Mesenchymal stem cell (in vitro differentiated cells and primary cell): ENCODE measurements around the gene GMPPB.
A peak's percentile ranks its signal among the peaks of the same experiment; 100 is the strongest.

Source experiments
- DNase-seq: peaks from one replicate; pipeline ENCODE4 v3.0.0-alpha.2; 2013
- H2AFZ ChIP-seq: one replicate; pipeline ENCODE4 v1.6.1; 2013; ENCODE audit warnings: low read depth, mild to moderate bottlenecking, control low read depth, inconsistent platforms, low read length, moderate library complexity
- H2AK5ac ChIP-seq: 2 replicates; pipeline ENCODE4 v1.6.1; 2013; ENCODE audit warnings: low read length, moderate library complexity, mild to moderate bottlenecking, inconsistent platforms; ENCODE audit not compliant: severe bottlenecking
- H2BK120ac ChIP-seq: one replicate; pipeline ENCODE4 v1.6.1; 2013; ENCODE audit warnings: low read depth, mild to moderate bottlenecking, inconsistent platforms, low read length, moderate library complexity
- H2BK12ac ChIP-seq, 2 experiments: one replicate each; pipeline ENCODE4 v1.6.1; 2013; ENCODE audit warnings: inconsistent platforms in 2 of 2, low read length in 2 of 2, mild to moderate bottlenecking in 2 of 2, moderate library complexity in 2 of 2, control low read depth in 1 of 2
- H2BK15ac ChIP-seq: one replicate; pipeline ENCODE4 v1.6.1; 2013; ENCODE audit warnings: mild to moderate bottlenecking, low read depth, inconsistent platforms; ENCODE audit not compliant: poor library complexity, severe bottlenecking
- H2BK5ac ChIP-seq: 2 replicates; pipeline ENCODE4 v1.6.1; 2013; ENCODE audit warnings: low read depth, mild to moderate bottlenecking, low read length, control low read depth, inconsistent platforms; ENCODE audit not compliant: poor library complexity, severe bottlenecking
- H3K14ac ChIP-seq, 2 experiments: one replicate each; pipeline ENCODE4 v1.6.1; 2013; ENCODE audit warnings: inconsistent platforms in 2 of 2, low read length in 2 of 2, control low read depth in 1 of 2, mild to moderate bottlenecking in 1 of 2, moderate library complexity in 1 of 2
- H3K18ac ChIP-seq, 2 experiments: one replicate each; pipeline ENCODE4 v1.6.1; 2013; ENCODE audit warnings: inconsistent platforms in 2 of 2, low read length in 2 of 2, control low read depth in 1 of 2, low read depth in 1 of 2, mild to moderate bottlenecking in 1 of 2
- H3K23ac ChIP-seq, 2 experiments: one replicate each; pipeline ENCODE4 v1.6.1; 2013; ENCODE audit warnings: inconsistent platforms in 2 of 2, low read length in 2 of 2, mild to moderate bottlenecking in 2 of 2, moderate library complexity in 2 of 2, control low read depth in 1 of 2
- H3K27ac ChIP-seq: 2 replicates; pipeline ENCODE4 v1.5.1; 2013; ENCODE audit warnings: mild to moderate bottlenecking, moderate library complexity, low read length, control low read depth, inconsistent platforms; ENCODE audit not compliant: poor library complexity, severe bottlenecking
- H3K27me3 ChIP-seq, 2 experiments: 2 replicates each; pipeline versions ENCODE4 v1.6.1 to v1.7.0; 2013; ENCODE audit warnings: low read length in 2 of 2, mild to moderate bottlenecking in 2 of 2, moderate library complexity in 2 of 2, control low read depth in 1 of 2, inconsistent platforms in 1 of 2; ENCODE audit not compliant: control insufficient read depth in 1 of 2, insufficient read depth in 1 of 2
- H3K36me3 ChIP-seq, 2 experiments: 2 replicates each; pipeline versions ENCODE4 v1.6.1 to v1.7.0; 2013; ENCODE audit warnings: low read length in 2 of 2, control low read depth in 1 of 2, inconsistent platforms in 1 of 2, low read depth in 1 of 2, mild to moderate bottlenecking in 1 of 2; ENCODE audit not compliant: insufficient read depth in 2 of 2, control insufficient read depth in 1 of 2
- H3K4ac ChIP-seq, 2 experiments: one replicate each; pipeline ENCODE4 v1.6.1; 2013; ENCODE audit warnings: inconsistent platforms in 2 of 2, low read length in 2 of 2, mild to moderate bottlenecking in 2 of 2, moderate library complexity in 2 of 2, control low read depth in 1 of 2, low read depth in 1 of 2
- H3K4me1 ChIP-seq: 2 replicates; pipeline ENCODE4 v1.6.1; 2013; ENCODE audit warnings: low read depth, low read length, control low read depth; ENCODE audit not compliant: control insufficient read depth, insufficient read depth
- H3K4me2 ChIP-seq: 2 replicates; pipeline ENCODE4 v1.6.1; 2013; ENCODE audit warnings: low read length, mild to moderate bottlenecking, inconsistent platforms; ENCODE audit not compliant: poor library complexity, severe bottlenecking
- H3K4me3 ChIP-seq, 2 experiments: 2 replicates each; pipeline versions ENCODE4 v1.5.1 to v1.7.0; 2013; ENCODE audit warnings: low read length in 2 of 2, mild to moderate bottlenecking in 2 of 2, control low read depth in 1 of 2, low read depth in 1 of 2; ENCODE audit not compliant: insufficient read depth in 1 of 2
- H3K79me1 ChIP-seq: replicated peaks from 2 replicates; pipeline ENCODE4 v1.6.1; 2013; ENCODE audit warnings: mild to moderate bottlenecking, control low read depth, low read length, inconsistent platforms; ENCODE audit not compliant: poor library complexity, severe bottlenecking
- H3K9ac ChIP-seq: 2 replicates; pipeline ENCODE4 v1.7.0; 2013; ENCODE audit warnings: mild to moderate bottlenecking, low read length, moderate library complexity
- H3K9me3 ChIP-seq: 2 replicates; pipeline ENCODE4 v1.7.0; 2013; ENCODE audit warnings: mild to moderate bottlenecking, low read length; ENCODE audit not compliant: control insufficient read depth
- H4K8ac ChIP-seq: one replicate; pipeline ENCODE4 v1.6.1; 2013; ENCODE audit warnings: inconsistent platforms, mild to moderate bottlenecking, low read length, moderate library complexity
- H4K91ac ChIP-seq: one replicate; pipeline ENCODE4 v1.6.1; 2013; ENCODE audit warnings: mild to moderate bottlenecking, low read length, inconsistent platforms
- WGBS: methylation state at CpG from one replicate; pipeline ENCODE4 v1.1.7; 2013; ENCODE audit warnings: mixed read lengths; 5-methylcytosine and 5-hydroxymethylcytosine counted together

Gene GMPPB

DNA sequence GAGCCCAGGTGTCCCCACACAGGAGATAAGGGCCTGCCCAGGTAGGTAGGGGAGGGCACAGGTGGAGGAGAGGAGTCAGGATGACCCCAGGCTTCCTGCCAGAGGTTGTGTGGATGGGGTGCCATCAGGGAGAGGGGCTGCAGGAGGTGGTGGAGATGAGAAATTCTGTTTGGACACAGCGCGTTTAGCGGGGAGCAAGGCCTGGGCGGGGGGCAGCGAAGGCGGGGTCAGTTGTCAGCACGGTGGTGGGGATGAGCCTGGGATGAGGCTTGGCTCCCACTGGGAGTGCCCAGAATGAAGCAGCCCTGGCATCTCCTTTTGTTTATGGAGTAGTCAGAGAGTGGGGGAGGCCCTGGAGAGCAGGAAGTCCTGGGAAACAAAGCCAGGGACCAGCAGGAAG, 19.8 kb downstream of the GMPPB start:
- H3K36me3 ChIP-seq: peaks cover 54 to 80% of the 10 kb centered on the region in 2 experiments
- no peak overlapping the region for H3K18ac ChIP-seq
- H3K27me3 ChIP-seq: no peaks in the 10 kb centered on the region
- H4K8ac ChIP-seq: no peak overlapping the region
- no peak overlapping the region for H3K27ac ChIP-seq
- no peak overlapping the region for H2BK5ac ChIP-seq
- no peak overlapping the region for H3K4me2 ChIP-seq
- H2AK5ac ChIP-seq: no peak overlapping the region
- H2AFZ ChIP-seq: no peak overlapping the region
- no peak overlapping the region for H3K4ac ChIP-seq
- no peak overlapping the region for H3K23ac ChIP-seq
- H3K4me3 ChIP-seq: no peak overlapping the region
- no peak overlapping the region for H3K14ac ChIP-seq
- peaks cover 29% of the 10 kb centered on the region for H3K4me1 ChIP-seq
- H2BK15ac ChIP-seq: no peak overlapping the region
- H2BK120ac ChIP-seq: no peak overlapping the region
- no peak overlapping the region for H2BK12ac ChIP-seq
- H3K9me3 ChIP-seq: no peaks in the 10 kb centered on the region
- H3K9ac ChIP-seq: no peak overlapping the region
- WGBS: over 99% methylated on average over 7 of the region's 7 CpGs
- no peak overlapping the region for H4K91ac ChIP-seq
- peaks cover 2% of the 10 kb centered on the region for H3K79me1 ChIP-seq
- no peak for DNase-seq

- DNase-seq: peak; percentile 75
- peaks cover 55 to 84% of the 10 kb centered on the region in 2 experiments for H3K36me3 ChIP-seq
- peaks cover 31% of the 10 kb centered on the region for H3K4me1 ChIP-seq
- no peak overlapping the region for H2BK5ac ChIP-seq
- no peak overlapping the region for H3K9ac ChIP-seq
- no peaks in the 10 kb centered on the region for H3K9me3 ChIP-seq
- no peak overlapping the region for H3K4me3 ChIP-seq
- H3K14ac ChIP-seq: no peak overlapping the region
- 70% methylated on average over 14 of the region's 14 CpGs for WGBS
- no peak overlapping the region for H3K23ac ChIP-seq
- H3K4me2 ChIP-seq: no peak overlapping the region
- no peak overlapping the region for H3K4ac ChIP-seq
- no peak overlapping the region for H2BK120ac ChIP-seq
- peak overlapping the region; percentile 64 for H4K8ac ChIP-seq
- H2BK12ac ChIP-seq: no peak overlapping the region
- no peak overlapping the region for H3K18ac ChIP-seq
- H3K27me3 ChIP-seq: no peaks in the 10 kb centered on the region
- no peak overlapping the region for H2AFZ ChIP-seq
- peaks cover 2% of the 10 kb centered on the region for H3K79me1 ChIP-seq
- H3K27ac ChIP-seq: no peak overlapping the region
- H4K91ac ChIP-seq: no peak overlapping the region
- H2AK5ac ChIP-seq: no peak overlapping the region
- H2BK15ac ChIP-seq: no peak overlapping the region
These were observed 20.3 kb downstream of the GMPPB start for GRCh38 chr3:49703443-49703927.

- Histone ChIP-seq H3K36me3 (peaks cover 63 to 89% of the 10 kb centered on the region in 2 experiments), H4K8ac (no peak overlapping the region), H3K4me1 (peaks cover 31% of the 10 kb centered on the region), H3K9ac (no peak overlapping the region), H3K27ac (no peak overlapping the region), H3K4ac (no peak overlapping the region), H3K79me1 (peaks cover 2% of the 10 kb centered on the region), H2BK12ac (no peak overlapping the region), H3K27me3 (no peaks in the 10 kb centered on the region), H3K14ac (no peak overlapping the region), H3K9me3 (no peaks in the 10 kb centered on the region), H4K91ac (no peak overlapping the region), H3K23ac (no peak overlapping the region), H2AK5ac (no peak overlapping the region), H3K4me3 (no peak overlapping the region), H3K4me2 (no peak overlapping the region), H2BK15ac (no peak overlapping the region), H2AFZ (no peak overlapping the region), H2BK5ac (no peak overlapping the region), H3K18ac (no peak overlapping the region), H2BK120ac (no peak overlapping the region)
- DNase-seq: no peak
- 93% methylated on average over 11 of the region's 11 CpGs for WGBS
These were observed 21.1 kb downstream of the GMPPB start for GRCh38 chr3:49702672-49703071.

- no peak overlapping the region for H3K4ac ChIP-seq
- H3K23ac ChIP-seq: no peak overlapping the region
- no peak overlapping the region for H3K18ac ChIP-seq
- no peak overlapping the region for H2AFZ ChIP-seq
- peaks cover 65 to 94% of the 10 kb centered on the region in 2 experiments for H3K36me3 ChIP-seq
- no peak overlapping the region for H2AK5ac ChIP-seq
- H3K4me2 ChIP-seq: no peak overlapping the region
- no peak for DNase-seq
- no peak overlapping the region for H2BK12ac ChIP-seq
- no peaks in the 10 kb centered on the region for H3K9me3 ChIP-seq
- H4K8ac ChIP-seq: peak overlapping the region; percentile 19
- no peak overlapping the region for H3K27ac ChIP-seq
- no peak overlapping the region for H4K91ac ChIP-seq
- no peak overlapping the region for H3K4me3 ChIP-seq
- H2BK15ac ChIP-seq: no peak overlapping the region
- no peak overlapping the region for H2BK5ac ChIP-seq
- peaks cover 22% of the 10 kb centered on the region for H3K4me1 ChIP-seq
- H3K14ac ChIP-seq: no peak overlapping the region
- peaks cover 7% of the 10 kb centered on the region for H3K79me1 ChIP-seq
- H3K27me3 ChIP-seq: no peaks in the 10 kb centered on the region
- no peak overlapping the region for H2BK120ac ChIP-seq
- no peak overlapping the region for H3K9ac ChIP-seq
- 89% methylated on average over 21 of the region's 21 CpGs for WGBS
These were observed 22.2 kb downstream of the GMPPB start for GRCh38 chr3:49701388-49702077.
